ENCODE results near the gene GPX1.
"Not testable (repeated sequence)": the region's sequence is repeated elsewhere in the genome, so short reads cannot be mapped to it uniquely, and the experiment has no call there.

The GPX1 gene

GRCh38 chr3:49357443-49358216 lies 523 bp downstream of the GPX1 start:
- DNase-seq (ENCODE audit: low spot score): peak; percentile 91

GRCh38 chr3:49357095-49357442 lies 1.1 kb downstream of the GPX1 start:
- not testable (repeated sequence) for DNase-seq (ENCODE audit: low spot score)

- no peak for DNase-seq (ENCODE audit: low spot score)
These were observed 5.2 kb downstream of the GPX1 start for GRCh38 chr3:49352890-49353421.

- no peak for DNase-seq (ENCODE audit: low spot score)
These were observed 5.9 kb downstream of the GPX1 start for GRCh38 chr3:49352281-49352680.

- DNase-seq (ENCODE audit: low spot score): peak; percentile 92
These were observed 6.6 kb downstream of the GPX1 start for GRCh38 chr3:49351521-49352011.

- DNase-seq (ENCODE audit: low spot score): no peak
These were observed 8.6 kb downstream of the GPX1 start for GRCh38 chr3:49349348-49350114.

- not testable (repeated sequence) for DNase-seq (ENCODE audit: low spot score)
These were observed 9.8 kb downstream of the GPX1 start for GRCh38 chr3:49348361-49348760.

- peak; percentile 27 for DNase-seq (ENCODE audit: low spot score)
These were observed 11.3 kb downstream of the GPX1 start for GRCh38 chr3:49346797-49347251.

GRCh38 chr3:49343163-49343562 lies 15.0 kb downstream of the GPX1 start:
- DNase-seq (ENCODE audit: low spot score): no peak

GRCh38 chr3:49341996-49342395 lies 16.2 kb downstream of the GPX1 start:
- no peak for DNase-seq (ENCODE audit: low spot score)

GRCh38 chr3:49339941-49340800 lies 18.0 kb downstream of the GPX1 start, which contains the start of gene USP4:
TSS of gene USP4 (minus strand) at chr3:49340053. CDS start at chr3:49340024, 29 bp downstream.
- peak; percentile 78 for DNase-seq (ENCODE audit: low spot score)

GRCh38 chr3:49339581-49339940 lies 18.6 kb downstream of the GPX1 start:
- peak; percentile 28 for DNase-seq (ENCODE audit: low spot score)

- no peak for DNase-seq (ENCODE audit: low spot score)
These were observed 24.1 kb downstream of the GPX1 start for GRCh38 chr3:49333916-49334633.

- DNase-seq (ENCODE audit: low spot score): no peak
These were observed 25.1 kb downstream of the GPX1 start for GRCh38 chr3:49333091-49333490.

GRCh38 chr3:49329186-49329585 lies 29.0 kb downstream of the GPX1 start:
- no peak for DNase-seq (ENCODE audit: low spot score)

- not testable (repeated sequence) for DNase-seq (ENCODE audit: low spot score)
These were observed 29.8 kb downstream of the GPX1 start for GRCh38 chr3:49328350-49328749.

GRCh38 chr3:49327485-49327884 lies 30.7 kb downstream of the GPX1 start:
- DNase-seq (ENCODE audit: low spot score): no peak

GRCh38 chr3:49324768-49325167 lies 33.4 kb downstream of the GPX1 start:
- DNase-seq (ENCODE audit: low spot score): no peak

- DNase-seq (ENCODE audit: low spot score): no peak
These were observed 41.3 kb downstream of the GPX1 start for GRCh38 chr3:49316696-49317457.

- peak; percentile 35 for DNase-seq (ENCODE audit: low spot score)
These were observed 44.1 kb downstream of the GPX1 start for GRCh38 chr3:49313896-49314688.

Data from hepatic stellate cell (primary cell).